Pancreas (tissue), 10 donors: ENCODE measurements around the gene ESAM. TPM values are rescaled to one million over a fixed set of nuclear protein-coding genes. Genes with fewer than 3 reads are reported as not detected.
A peak's percentile ranks its signal among the peaks of the same experiment; 100 is the strongest.

ENCODE experiments used
- ATAC-seq, 4 donors: fragments of 200-7000 bp; cut with Tn5 transposase; one replicate each; pipeline versions ENCODE4 v1.8.0 to v1.9.1; 2020; ENCODE audit warnings: mild to moderate bottlenecking in 4 of 4, moderate library complexity in 4 of 4
- DNase-seq, 6 donors: peaks; one replicate each; pipeline ENCODE4 v3.0.0-alpha.2; 2020
- FAIRE-seq: peaks from 2 replicates; lab custom pipeline; 2012; peaks lifted over from hg19 to GRCh38; lab: Jason Lieb, UNC
- H3K27ac ChIP-seq, 4 donors: fragments of 200-600 bp; sonication (generic); 1 replicate in 3 of 4; 2 replicates in 1 of 4; pipeline versions ENCODE4 v1.5.0 to v1.8.0; 2020
- H3K27me3 ChIP-seq, 4 donors: fragments of 200-600 bp; one replicate each; pipeline ENCODE4 v1.8.0; 2021
- H3K36me3 ChIP-seq, 3 donors: fragments of 200-600 bp; sonication (generic) in 1 of 3; one replicate each; pipeline versions ENCODE4 v1.5.0 to v1.8.0; 2020 to 2021
- H3K4me1 ChIP-seq, 3 donors: fragments of 200-600 bp; one replicate each; pipeline ENCODE4 v1.8.0; 2021
- H3K4me3 ChIP-seq, 4 donors: fragments of 200-600 bp; sonication (generic) in 2 of 4; one replicate each; pipeline versions ENCODE4 v1.5.0 to v1.8.0; 2020 to 2021
- H3K9me3 ChIP-seq, 4 donors: fragments of 200-600 bp; one replicate each; pipeline ENCODE4 v1.8.0; 2021
- WGBS, 2 donors: extraction: QIAGEN DNeasy Blood & Tissue Kit; methylation state at CpG; one replicate each; pipeline ENCODE4 v1.1.7; 2013; 5-methylcytosine and 5-hydroxymethylcytosine counted together
- intact Hi-C, 3 donors: fragments of 100-400 bp; cut with DNase I; formaldehyde crosslinking; loops; one replicate each; pipeline versions ENCODE4 v1.11.1 to v1.14.2; 2022
- polyA plus RNA-seq, 2 donors: library from polyadenylated mRNA; stranded (reverse); fragments of 200-250 nt; gene quantifications; one replicate each; pipeline ENCODE4 v1.2.3, GENCODE V29; 2013
- total RNA-seq, 6 donors: library from RNA; stranded (reverse); fragmentation: NEBNext Ultra II Directional in 4 of 6; extraction: Animal tissue kit (Norgen Biotek cat#: 25700) in 4 of 6; gene quantifications; one replicate each; pipeline versions ENCODE4 v1.2.1 to v1.2.4, GENCODE V29; 2021 to 2023
- TF ChIP-seq, protein P1 (sequence below), 4 donors: fragments of 200-600 bp; sonication (generic) in 3 of 4; IDR thresholded peaks; one replicate each; pipeline versions ENCODE4 v1.5.0 to v1.8.0; 2021; ENCODE audit warnings: antibody characterized with exemption in 4 of 4
- donor health status: healthy with polysubstance abuse.
- donor health status: DM: no; HTN: no; CAD: no; lungs with moderate emphysema.
- donor health status: DM: no; HTN: no; CAD: no.
- donor health status: control.
- donor health status: control.
- donor health status: Bipolar disorder and iron deficiency.
- donor health status: DM: yes; HTN: yes; CAD: no.
- donor health status: DM: no; HTN: no; CAD: no.
- donor health status: DM: no; HTN: no; CAD: no.
- donor health status: DM: yes; HTN: yes; CAD: no.

ESAM gene
- total and polyA plus RNA-seq, 8 donors = 5.0 to 27.1 (median 7.8) TPM

DNA sequence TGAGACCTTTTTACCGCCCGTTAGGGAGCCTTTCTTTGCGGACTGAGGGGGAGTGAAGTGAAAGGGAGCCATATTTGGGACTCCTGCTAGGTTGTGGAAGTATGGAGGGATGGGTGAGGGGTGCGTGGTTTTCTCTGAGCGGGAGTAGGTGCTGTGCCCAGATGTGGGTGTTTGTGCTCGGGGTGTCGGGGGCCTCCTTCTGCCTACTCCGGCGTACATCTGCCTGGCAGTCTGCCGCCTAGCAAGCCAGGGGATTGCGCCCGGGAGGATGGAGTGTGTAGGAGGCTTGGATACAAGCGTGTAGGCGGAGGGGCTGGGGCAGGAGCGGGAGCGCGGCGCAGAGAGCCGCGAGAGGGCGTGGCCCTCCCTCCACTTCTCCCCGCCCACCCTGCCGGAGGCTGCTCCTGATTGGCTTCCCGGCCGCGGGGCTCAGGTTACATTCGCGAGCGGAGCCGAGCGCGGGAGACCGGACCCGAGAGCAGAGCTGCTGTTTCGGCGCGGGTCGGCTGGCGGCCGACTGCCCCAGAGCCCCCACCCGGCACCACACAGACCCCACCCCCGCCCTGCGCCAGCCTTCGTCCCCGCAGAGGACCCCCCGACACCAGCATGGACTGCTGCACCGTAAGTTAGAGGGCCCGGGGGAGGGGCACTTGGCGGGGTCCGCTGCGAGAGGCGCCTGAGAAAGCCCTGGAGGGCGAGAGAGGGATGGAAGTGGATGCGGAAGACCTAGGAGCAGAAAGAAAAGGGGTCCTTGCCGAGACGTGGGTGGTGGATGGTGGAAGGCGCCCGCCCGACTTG, 22.4 kb downstream of the ESAM start, which contains the start of gene NRGN:
Gene NRGN, plus strand, starts transcription at position 464 of the 798 bp plus-strand sequence. Its CDS starts 143 bp downstream, at position 607.
- no peaks in the 10 kb centered on the region for H3K9me3 ChIP-seq
- peak; percentile 99 to 100 (median 100) for ATAC-seq
- H3K4me1 ChIP-seq = peaks cover 0 to 14% (median 0%) of the 10 kb centered on the region in 3 donors
- intact Hi-C loops = loop anchor here in 1 of 3 donors (10.0 kb wide), 1 partner anchor 65 kb away; the partner anchor contains the start of genes SIAE and SPA17
- H3K27me3 ChIP-seq = peaks cover 0 to 9% (median 0%) of the 10 kb centered on the region in 4 donors
- no peak for FAIRE-seq
- TF ChIP-seq, protein P1, sequence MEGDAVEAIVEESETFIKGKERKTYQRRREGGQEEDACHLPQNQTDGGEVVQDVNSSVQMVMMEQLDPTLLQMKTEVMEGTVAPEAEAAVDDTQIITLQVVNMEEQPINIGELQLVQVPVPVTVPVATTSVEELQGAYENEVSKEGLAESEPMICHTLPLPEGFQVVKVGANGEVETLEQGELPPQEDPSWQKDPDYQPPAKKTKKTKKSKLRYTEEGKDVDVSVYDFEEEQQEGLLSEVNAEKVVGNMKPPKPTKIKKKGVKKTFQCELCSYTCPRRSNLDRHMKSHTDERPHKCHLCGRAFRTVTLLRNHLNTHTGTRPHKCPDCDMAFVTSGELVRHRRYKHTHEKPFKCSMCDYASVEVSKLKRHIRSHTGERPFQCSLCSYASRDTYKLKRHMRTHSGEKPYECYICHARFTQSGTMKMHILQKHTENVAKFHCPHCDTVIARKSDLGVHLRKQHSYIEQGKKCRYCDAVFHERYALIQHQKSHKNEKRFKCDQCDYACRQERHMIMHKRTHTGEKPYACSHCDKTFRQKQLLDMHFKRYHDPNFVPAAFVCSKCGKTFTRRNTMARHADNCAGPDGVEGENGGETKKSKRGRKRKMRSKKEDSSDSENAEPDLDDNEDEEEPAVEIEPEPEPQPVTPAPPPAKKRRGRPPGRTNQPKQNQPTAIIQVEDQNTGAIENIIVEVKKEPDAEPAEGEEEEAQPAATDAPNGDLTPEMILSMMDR (IDR thresholded peaks at IDR 0.05) = no peak
- 0 to 1% methylated on average over 40 to 59 of the region's 59 CpGs for WGBS, 2 donors
- H3K4me3 ChIP-seq = peak within 1 kb of the TSS; percentile 0 to 58 (median 33)
- H3K36me3 ChIP-seq = no peaks in the 10 kb centered on the region
- no peak within 1 kb of the TSS for H3K27ac ChIP-seq
- DNase-seq = peak; percentile 88 to 97 (median 92)

DNA sequence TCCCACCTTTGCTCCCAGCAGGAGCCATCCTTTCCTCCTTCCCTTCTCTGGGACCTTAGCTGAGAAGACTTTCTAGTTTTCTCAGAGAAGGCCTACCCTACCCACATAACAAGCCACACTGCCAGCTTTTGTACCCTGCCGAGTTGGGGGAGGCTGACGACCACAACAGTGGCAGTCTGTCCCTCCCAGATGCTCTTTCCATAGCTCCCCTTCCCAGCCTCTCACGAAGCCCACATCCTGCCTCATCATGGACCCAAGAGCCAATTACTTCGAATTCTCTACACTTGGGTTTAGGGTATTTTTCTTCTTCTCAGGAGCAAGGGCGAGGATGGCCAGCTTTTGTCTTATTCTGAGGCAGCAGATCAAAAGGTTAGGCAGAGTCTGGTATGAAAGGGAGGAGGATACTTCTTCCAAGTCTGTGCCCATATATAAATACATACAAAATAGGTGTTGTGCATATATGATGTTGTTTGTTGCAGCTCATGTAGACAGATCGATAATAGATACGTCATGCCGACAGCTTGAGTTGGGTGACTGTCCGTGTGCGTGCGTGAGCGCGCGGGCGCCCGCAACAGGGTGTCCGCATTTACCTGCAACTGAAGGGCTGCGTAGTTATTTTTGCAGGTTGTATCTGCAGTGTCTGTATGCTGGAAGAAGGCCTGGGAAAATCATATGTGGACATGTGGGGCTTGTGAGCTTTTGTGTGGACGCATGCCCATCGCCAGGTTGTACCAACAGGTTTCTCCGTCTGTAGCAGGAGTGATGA, 23.2 kb downstream of the ESAM start:
- DNase-seq = no peak
- H3K4me1 ChIP-seq = peaks cover 0 to 14% (median 0%) of the 10 kb centered on the region in 3 donors
- H3K27me3 ChIP-seq = peaks cover 0 to 9% (median 0%) of the 10 kb centered on the region in 4 donors
- H3K36me3 ChIP-seq = no peaks in the 10 kb centered on the region
- FAIRE-seq = no peak
- peak in 1 of 4 donors; percentile 2 for ATAC-seq
- H3K9me3 ChIP-seq = no peaks in the 10 kb centered on the region
- no peak overlapping the region for H3K27ac ChIP-seq
- peak overlapping the region in 2 of 4 donors; percentile 33 to 58 for H3K4me3 ChIP-seq
- intact Hi-C loops = no loop called here
- TF ChIP-seq, protein P1 (IDR thresholded peaks at IDR 0.05) = no peak
- WGBS, 2 donors = 33 to 36% methylated on average over 21 of the region's 21 CpGs

DNA sequence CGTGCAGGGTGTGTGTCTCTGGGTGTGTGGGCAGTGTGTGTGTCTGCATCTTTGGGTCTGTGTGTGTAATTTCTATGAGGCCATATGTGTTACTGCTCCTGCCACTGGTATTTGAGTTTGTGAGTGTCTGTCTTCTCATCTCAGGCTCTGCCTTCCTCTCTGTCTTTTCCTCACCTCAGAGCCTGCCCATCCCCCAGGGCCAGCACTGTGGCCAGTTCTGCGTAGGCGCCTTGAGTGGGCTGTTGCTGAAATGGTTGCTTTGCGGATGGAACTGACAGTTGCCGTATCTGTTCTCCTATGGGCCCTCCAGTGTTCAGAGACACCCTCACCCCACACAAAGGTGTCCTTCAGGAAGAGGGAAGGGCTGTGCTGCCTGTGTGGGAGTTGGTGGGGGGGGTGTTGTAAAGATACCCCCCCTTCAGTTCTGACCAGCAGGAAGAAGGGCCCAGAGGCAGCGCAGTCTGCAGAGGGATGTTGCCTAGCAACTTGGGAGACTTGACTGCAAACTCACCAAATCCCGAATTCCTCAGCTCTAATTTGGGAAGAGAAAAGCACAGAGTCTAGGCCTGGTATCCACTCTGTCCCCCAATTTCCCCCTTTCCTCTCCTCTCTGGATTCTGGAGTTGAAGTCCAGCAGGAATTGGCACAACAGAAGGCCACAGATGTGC, 24.3 kb downstream of the ESAM start:
- Histone ChIP-seq H3K36me3 (no peaks in the 10 kb centered on the region), H3K27me3 (peaks cover 0 to 9% (median 0%) of the 10 kb centered on the region in 4 donors), H3K9me3 (no peaks in the 10 kb centered on the region), H3K4me3 (no peak overlapping the region), H3K27ac (no peak overlapping the region), H3K4me1 (peaks cover 0 to 14% (median 0%) of the 10 kb centered on the region in 3 donors)
- no peak for DNase-seq
- intact Hi-C loops = no loop called here
- TF ChIP-seq, protein P1 (IDR thresholded peaks at IDR 0.05) = no peak
- no peak for ATAC-seq
- FAIRE-seq = no peak
- WGBS, 2 donors = 77 to 85% methylated on average over 7 of the region's 7 CpGs

DNA sequence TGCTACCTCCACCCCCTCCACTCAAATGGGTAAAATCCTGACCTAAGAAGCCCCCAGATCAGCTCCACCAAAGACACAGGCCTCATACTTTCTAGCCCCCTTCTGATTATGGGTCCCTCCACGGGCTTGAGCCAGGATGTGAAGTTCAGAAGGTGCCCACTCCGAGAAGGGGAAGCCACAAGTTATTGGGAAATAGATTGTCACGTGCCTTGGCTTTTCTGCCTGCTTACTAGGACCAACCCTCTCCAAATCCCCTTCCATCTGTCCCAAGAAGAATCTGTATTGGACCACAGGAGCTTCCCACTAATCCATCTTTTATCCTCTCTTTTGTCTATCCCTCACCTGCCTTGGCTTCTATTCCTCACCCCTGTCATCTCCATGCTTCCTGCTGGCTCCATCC, 25.4 kb downstream of the ESAM start:
- Histone ChIP-seq H3K4me3 (no peak overlapping the region), H3K36me3 (no peaks in the 10 kb centered on the region), H3K4me1 (peaks cover 0 to 14% (median 0%) of the 10 kb centered on the region in 3 donors), H3K9me3 (no peaks in the 10 kb centered on the region), H3K27me3 (peaks cover 0 to 8% (median 0%) of the 10 kb centered on the region in 4 donors), H3K27ac (no peak overlapping the region)
- no peak for ATAC-seq
- WGBS, 2 donors = 62 to 74% methylated on average over 3 of the region's 3 CpGs
- intact Hi-C loops = no loop called here
- DNase-seq = no peak
- TF ChIP-seq, protein P1 (IDR thresholded peaks at IDR 0.05) = no peak
- FAIRE-seq = no peak
